ENCODE data around the gene GRPEL1.

GRCh38 chr4:7104366-7105031 lies 36.6 kb upstream of the GRPEL1 start:
- TF ChIP-seq CTCF (IDR thresholded peaks at IDR 0.05) = no peak
- no peak for TF ChIP-seq POLR2A (IDR thresholded peaks at IDR 0.05)

All from testis (tissue), 2 donors.